Breast epithelium (tissue), 4 donors: ENCODE measurements around the gene KLHL40. TPM values are rescaled to one million over a fixed set of nuclear protein-coding genes. Genes with fewer than 3 reads are reported as not detected.

Experiments used
- DNase-seq, 2 donors: peaks; one replicate each; pipeline ENCODE4 v3.0.0-alpha.2; 2019; ENCODE audit warnings: low spot score in 2 of 2
- H3K27ac ChIP-seq, 2 donors: fragments of 200-600 bp; sonication (generic) in 1 of 2; one replicate each; pipeline ENCODE4 v1.5.1; 2016 to 2019; ENCODE audit warnings: mild to moderate bottlenecking in 1 of 2
- H3K27me3 ChIP-seq, 2 donors: fragments of 200-600 bp; sonication (generic) in 1 of 2; one replicate each; pipeline versions ENCODE4 v1.5.1 to v1.6.0; 2017 to 2019; ENCODE audit warnings: control low read depth in 1 of 2, mild to moderate bottlenecking in 1 of 2
- H3K36me3 ChIP-seq: fragments of 200-600 bp; one replicate; pipeline ENCODE4 v1.5.1; 2019
- H3K4me1 ChIP-seq, 2 donors: fragments of 200-600 bp; sonication (generic); one replicate each; pipeline ENCODE4 v1.5.1; 2016 to 2019; ENCODE audit warnings: control low read depth in 1 of 2
- H3K4me3 ChIP-seq, 3 donors: fragments of 200-600 bp; sonication (generic); 1 replicate in 2 of 3; 2 replicates in 1 of 3; pipeline ENCODE4 v1.5.1; 2016 to 2019; ENCODE audit warnings: mild to moderate bottlenecking in 3 of 3, moderate library complexity in 2 of 3
- H3K9me3 ChIP-seq, 2 donors: fragments of 200-600 bp; sonication (generic) in 1 of 2; one replicate each; pipeline ENCODE4 v1.5.1; 2016 to 2019; ENCODE audit warnings: control low read depth in 1 of 2
- POLR2A ChIP-seq: fragments of 450-650 bp; IDR thresholded peaks from one replicate; pipeline ENCODE4 v1.6.1; 2016; ENCODE audit warnings: antibody characterized with exemption, mild to moderate bottlenecking, moderate library complexity
- POLR2AphosphoS5 ChIP-seq, 3 donors: sonication (generic); formaldehyde crosslinking; IDR thresholded peaks; one replicate each; pipeline ENCODE4 v1.6.1; 2017; ENCODE audit warnings: antibody characterized with exemption in 3 of 3
- intact Hi-C: fragments of 100-400 bp; cut with DNase I; formaldehyde crosslinking; loops from one replicate; pipeline ENCODE4 v1.15.1; 2023; ENCODE audit warnings: low total_unique reads
- total RNA-seq, 3 donors: library from RNA; depleted of rRNA; stranded (reverse); fragments of >200 nt; gene quantifications; one replicate each; pipeline ENCODE4 v1.1.0, GENCODE V29; 2016
- TF ChIP-seq, protein P1 (sequence below), 3 donors: fragments of 450-650 bp; IDR thresholded peaks; one replicate each; pipeline ENCODE4 v1.5.1; 2016 to 2017; ENCODE audit warnings: antibody characterized with exemption in 3 of 3, mild to moderate bottlenecking in 3 of 3, moderate library complexity in 3 of 3

Gene KLHL40
- total RNA-seq, 3 donors from 2014 or later, result not detected

DNA sequence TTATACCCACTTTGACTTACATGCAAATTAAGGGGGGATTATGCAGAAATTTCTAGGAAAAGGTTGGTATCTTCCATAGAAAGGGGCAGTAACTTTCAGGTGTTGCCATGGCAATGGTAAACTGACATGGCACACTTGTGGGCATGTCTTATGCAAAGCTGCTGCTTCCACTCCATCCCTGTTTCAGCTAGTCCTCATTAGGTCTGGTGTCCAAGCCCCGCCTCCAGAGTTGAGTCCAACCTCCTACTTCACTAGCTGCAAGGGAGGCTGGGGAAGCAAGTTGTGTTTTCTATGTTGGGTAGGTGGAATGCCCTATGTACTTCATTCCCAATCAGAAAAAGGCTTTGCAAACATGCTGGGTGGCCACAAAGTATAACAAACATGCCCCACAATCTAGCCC, 14.7 kb upstream of the KLHL40 start:
- intact Hi-C loops, result loop anchor here (2.0 kb wide), 1 partner anchor 58 kb away; no protein-coding TSS in a partner anchor
- DNase-seq, result no peak
- TF ChIP-seq POLR2AphosphoS5 (IDR thresholded peaks at IDR 0.05) (no peak), POLR2A (no peak)
- TF ChIP-seq, protein P1, sequence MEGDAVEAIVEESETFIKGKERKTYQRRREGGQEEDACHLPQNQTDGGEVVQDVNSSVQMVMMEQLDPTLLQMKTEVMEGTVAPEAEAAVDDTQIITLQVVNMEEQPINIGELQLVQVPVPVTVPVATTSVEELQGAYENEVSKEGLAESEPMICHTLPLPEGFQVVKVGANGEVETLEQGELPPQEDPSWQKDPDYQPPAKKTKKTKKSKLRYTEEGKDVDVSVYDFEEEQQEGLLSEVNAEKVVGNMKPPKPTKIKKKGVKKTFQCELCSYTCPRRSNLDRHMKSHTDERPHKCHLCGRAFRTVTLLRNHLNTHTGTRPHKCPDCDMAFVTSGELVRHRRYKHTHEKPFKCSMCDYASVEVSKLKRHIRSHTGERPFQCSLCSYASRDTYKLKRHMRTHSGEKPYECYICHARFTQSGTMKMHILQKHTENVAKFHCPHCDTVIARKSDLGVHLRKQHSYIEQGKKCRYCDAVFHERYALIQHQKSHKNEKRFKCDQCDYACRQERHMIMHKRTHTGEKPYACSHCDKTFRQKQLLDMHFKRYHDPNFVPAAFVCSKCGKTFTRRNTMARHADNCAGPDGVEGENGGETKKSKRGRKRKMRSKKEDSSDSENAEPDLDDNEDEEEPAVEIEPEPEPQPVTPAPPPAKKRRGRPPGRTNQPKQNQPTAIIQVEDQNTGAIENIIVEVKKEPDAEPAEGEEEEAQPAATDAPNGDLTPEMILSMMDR (IDR thresholded peaks at IDR 0.05), result no peak

DNA sequence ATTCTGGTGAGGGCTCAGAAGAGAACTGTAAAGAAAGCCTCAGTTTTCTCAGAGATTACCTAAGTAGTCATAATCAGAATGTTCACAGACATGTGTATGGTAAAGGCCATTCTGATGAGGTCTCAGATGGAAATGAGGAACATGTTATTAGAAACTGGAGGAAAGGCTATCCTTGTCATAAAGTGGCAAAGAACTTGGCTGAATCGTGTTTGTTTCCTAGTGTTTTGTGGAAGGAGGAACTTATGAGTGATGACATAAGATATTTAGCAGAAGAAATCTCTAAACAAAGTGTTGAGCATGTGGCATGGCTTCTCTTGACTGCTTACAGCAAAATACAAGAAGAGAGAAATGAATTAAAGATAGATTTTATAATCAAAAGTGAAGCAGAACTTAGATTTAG, 12.8 kb upstream of the KLHL40 start:
- no peak overlapping the region for H3K4me3 ChIP-seq

More for the DNA sequence above, 14.7 kb upstream of the KLHL40 start:
- no peaks in the 10 kb centered on the region for H3K9me3 ChIP-seq
- no peaks in the 10 kb centered on the region for H3K36me3 ChIP-seq
- H3K27me3 ChIP-seq, result no peaks in the 10 kb centered on the region
- no peak overlapping the region for H3K27ac ChIP-seq
- H3K4me1 ChIP-seq, result no peaks in the 10 kb centered on the region
- H3K4me3 ChIP-seq, result no peak overlapping the region

DNA sequence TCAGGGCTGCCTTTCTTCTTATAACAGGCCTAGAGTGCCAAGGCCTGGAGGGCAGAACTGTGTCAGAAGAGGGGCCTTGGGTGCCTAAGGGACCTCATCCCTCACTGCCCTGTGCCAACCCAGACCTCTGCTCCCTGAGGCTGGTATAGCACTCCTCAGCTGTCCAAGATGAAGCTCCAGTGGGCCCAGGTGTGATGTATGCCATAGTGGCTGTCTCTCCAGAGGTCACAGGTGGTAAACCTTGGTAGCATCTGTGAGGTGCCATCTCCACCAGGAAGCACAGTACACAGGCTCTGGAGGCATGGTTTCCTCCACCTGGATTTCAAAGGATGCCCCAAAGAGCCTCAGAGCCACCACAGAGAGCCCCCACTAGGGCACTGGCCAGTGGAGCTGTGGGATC, 12.3 kb upstream of the KLHL40 start:
- no peak for DNase-seq
- Histone ChIP-seq H3K27me3 (no peaks in the 10 kb centered on the region), H3K27ac (no peak overlapping the region)

More for the DNA sequence above, 12.8 kb upstream of the KLHL40 start:
- H3K4me1 ChIP-seq, result no peaks in the 10 kb centered on the region
- H3K9me3 ChIP-seq, result no peaks in the 10 kb centered on the region
- TF ChIP-seq POLR2A, result no peak
- TF ChIP-seq POLR2AphosphoS5 (IDR thresholded peaks at IDR 0.05), result no peak
- TF ChIP-seq, protein P1 (IDR thresholded peaks at IDR 0.05), result no peak
- no peaks in the 10 kb centered on the region for H3K27me3 ChIP-seq
- no peak overlapping the region for H3K27ac ChIP-seq
- no peaks in the 10 kb centered on the region for H3K36me3 ChIP-seq
- DNase-seq, result no peak
- intact Hi-C loops, result no loop called here

DNA sequence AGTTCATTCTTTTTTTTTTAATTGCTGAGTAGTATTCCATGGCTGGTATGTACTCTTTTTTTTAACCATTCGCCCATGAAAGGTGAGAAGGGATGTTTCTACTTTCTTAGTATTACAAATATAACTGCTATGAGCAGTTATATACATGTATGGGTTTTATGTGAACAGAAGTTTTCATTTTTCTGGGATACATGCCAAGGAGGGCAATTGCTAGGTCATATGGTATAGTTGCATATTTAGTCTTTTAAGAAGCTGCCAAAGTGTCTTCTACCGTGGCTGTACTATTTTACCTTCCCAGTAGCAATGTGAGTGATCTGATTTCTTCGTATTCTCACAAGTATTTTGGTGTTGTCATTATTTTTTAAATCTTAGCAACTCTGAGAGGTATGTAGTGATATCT, 11.2 kb upstream of the KLHL40 start:
- H3K4me1 ChIP-seq, result no peaks in the 10 kb centered on the region
- H3K9me3 ChIP-seq, result no peaks in the 10 kb centered on the region
- no peaks in the 10 kb centered on the region for H3K36me3 ChIP-seq
- no peak overlapping the region for H3K4me3 ChIP-seq
- TF ChIP-seq, protein P1 (IDR thresholded peaks at IDR 0.05), result no peak
- TF ChIP-seq POLR2AphosphoS5 (IDR thresholded peaks at IDR 0.05) (no peak), POLR2A (no peak)
- no peaks in the 10 kb centered on the region for H3K27me3 ChIP-seq
- intact Hi-C loops, result no loop called here
- no peak overlapping the region for H3K27ac ChIP-seq
- no peak for DNase-seq

More for the DNA sequence above, 12.3 kb upstream of the KLHL40 start:
- TF ChIP-seq POLR2AphosphoS5 (IDR thresholded peaks at IDR 0.05) (no peak), POLR2A (no peak)
- TF ChIP-seq, protein P1 (IDR thresholded peaks at IDR 0.05), result no peak
- Histone ChIP-seq H3K4me1 (no peaks in the 10 kb centered on the region), H3K36me3 (no peaks in the 10 kb centered on the region), H3K4me3 (no peak overlapping the region), H3K9me3 (no peaks in the 10 kb centered on the region)
- intact Hi-C loops, result no loop called here

DNA sequence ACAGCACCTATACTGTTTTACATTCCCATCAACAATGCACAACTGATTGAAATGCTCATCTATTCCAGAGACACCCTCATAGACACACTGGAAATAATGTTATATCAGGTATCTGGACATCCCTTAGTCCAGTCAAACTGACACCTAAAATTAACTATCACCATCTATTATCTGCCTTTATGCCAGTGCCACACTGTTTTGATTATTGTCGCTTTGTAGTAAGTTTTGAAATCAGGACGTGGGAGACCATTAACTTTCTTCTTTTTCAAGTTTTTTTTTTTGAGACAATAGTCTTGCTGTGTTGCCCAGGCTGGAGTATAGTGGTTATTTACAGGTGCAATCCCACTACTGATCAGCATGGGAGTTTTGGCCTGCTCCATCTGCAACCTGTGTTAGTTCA, 9.4 kb upstream of the KLHL40 start:
- Histone ChIP-seq H3K27me3 (no peaks in the 10 kb centered on the region), H3K36me3 (no peaks in the 10 kb centered on the region), H3K27ac (no peak overlapping the region), H3K4me3 (no peak overlapping the region), H3K4me1 (no peaks in the 10 kb centered on the region), H3K9me3 (no peaks in the 10 kb centered on the region)
- DNase-seq, result no peak
- intact Hi-C loops, result no loop called here
- TF ChIP-seq, protein P1 (IDR thresholded peaks at IDR 0.05), result no peak
- TF ChIP-seq POLR2AphosphoS5 (IDR thresholded peaks at IDR 0.05) (no peak), POLR2A (no peak)
